Measurements from ENCODE around the gene BMPR1A.

The BMPR1A gene

DNA sequence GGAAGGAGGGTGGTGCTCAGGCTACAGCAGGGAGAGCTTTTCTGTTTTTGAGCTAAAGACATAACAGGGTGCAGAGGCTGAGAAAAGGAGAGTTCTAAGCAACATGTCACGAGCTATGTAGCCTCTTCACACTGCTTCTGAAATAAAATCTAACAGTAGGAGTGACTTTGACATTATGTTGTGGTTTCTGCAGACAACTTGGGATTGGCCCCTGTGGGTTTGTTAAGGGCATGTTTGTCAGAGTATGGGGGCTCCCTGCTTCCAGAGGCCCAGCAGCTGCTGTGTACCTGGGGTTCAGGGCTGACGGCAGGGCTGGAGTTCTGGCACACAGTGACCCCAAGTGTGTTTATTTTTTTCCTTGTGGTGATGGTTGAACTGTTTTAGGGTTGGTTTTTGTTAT is 176.3 kb downstream of the BMPR1A start:
- TF ChIP-seq, protein P1, sequence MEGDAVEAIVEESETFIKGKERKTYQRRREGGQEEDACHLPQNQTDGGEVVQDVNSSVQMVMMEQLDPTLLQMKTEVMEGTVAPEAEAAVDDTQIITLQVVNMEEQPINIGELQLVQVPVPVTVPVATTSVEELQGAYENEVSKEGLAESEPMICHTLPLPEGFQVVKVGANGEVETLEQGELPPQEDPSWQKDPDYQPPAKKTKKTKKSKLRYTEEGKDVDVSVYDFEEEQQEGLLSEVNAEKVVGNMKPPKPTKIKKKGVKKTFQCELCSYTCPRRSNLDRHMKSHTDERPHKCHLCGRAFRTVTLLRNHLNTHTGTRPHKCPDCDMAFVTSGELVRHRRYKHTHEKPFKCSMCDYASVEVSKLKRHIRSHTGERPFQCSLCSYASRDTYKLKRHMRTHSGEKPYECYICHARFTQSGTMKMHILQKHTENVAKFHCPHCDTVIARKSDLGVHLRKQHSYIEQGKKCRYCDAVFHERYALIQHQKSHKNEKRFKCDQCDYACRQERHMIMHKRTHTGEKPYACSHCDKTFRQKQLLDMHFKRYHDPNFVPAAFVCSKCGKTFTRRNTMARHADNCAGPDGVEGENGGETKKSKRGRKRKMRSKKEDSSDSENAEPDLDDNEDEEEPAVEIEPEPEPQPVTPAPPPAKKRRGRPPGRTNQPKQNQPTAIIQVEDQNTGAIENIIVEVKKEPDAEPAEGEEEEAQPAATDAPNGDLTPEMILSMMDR (IDR thresholded peaks at IDR 0.05) = no peak

DNA sequence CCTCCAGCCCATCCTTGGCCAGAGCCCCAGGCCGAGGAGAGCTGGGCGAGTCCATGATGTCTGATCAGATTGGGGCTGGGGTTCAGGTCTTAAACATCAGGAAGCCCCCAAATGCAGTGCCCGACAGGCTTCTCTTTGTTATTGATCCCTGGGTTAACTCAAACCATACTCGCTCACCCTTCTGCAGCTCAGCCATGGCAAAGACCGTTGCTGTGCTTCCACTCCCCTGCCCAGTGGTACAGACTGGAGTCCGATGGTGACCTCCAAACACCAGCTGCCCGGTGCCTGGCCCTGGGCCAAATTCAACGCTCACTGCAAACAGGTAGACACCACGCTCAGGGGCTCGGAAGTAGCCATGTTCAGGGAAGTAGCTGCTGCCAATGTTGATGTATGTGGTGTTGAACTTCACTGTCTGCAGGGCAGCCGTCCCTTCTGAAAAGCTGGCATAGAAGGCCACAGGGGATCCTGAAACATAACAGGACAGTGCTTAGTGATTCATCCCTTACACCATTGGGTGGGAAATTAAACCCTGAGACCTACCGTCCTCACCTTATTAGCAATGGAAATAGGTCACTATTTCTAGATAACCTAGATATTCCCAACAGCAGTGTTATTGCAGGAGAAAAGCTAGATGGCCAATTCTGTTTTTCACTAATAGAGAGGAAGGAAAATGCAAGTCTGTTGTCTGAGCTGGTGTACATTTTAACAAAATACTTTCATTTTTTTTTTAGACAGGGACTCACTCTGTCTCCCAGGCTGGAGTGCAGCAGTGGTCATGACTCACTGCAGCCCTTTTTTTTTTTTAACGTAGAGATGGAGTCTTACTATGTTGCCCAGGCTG is 180.5 kb downstream of the BMPR1A start:
- TF ChIP-seq, protein P1 (IDR thresholded peaks at IDR 0.05) = no peak

DNA sequence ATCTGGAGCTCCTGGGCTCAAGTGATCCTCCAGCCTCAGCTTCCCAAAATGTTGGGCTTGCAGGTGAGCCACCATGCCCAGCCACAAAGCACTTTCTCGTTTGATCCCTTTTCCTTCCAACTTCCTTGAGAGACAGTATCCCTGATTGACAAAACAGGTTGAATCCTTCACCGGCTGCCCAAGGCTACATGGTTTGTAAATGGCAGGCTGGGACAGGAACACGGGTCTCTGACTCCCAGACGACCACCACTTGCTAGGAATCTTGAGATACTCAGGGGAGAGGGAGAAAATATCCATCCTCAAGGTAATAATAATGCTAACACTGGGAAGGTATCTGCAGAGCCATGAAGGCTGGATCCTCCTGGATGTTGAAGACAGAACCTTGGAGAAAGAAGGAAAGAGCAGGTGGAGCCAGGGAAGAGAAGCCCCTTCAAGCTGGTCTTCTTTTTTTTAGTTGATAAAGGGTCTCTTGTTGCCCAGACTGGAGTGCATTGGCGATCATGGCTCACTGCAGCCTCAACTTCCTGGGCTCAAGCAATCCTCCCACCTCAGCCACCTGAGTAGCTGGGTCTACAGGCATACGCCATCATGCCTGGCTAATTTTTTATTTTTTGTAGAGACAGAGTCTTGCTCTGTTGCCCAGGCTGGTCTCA is 181.2 kb downstream of the BMPR1A start:
- TF ChIP-seq, protein P1 (IDR thresholded peaks at IDR 0.05) = no peak

DNA sequence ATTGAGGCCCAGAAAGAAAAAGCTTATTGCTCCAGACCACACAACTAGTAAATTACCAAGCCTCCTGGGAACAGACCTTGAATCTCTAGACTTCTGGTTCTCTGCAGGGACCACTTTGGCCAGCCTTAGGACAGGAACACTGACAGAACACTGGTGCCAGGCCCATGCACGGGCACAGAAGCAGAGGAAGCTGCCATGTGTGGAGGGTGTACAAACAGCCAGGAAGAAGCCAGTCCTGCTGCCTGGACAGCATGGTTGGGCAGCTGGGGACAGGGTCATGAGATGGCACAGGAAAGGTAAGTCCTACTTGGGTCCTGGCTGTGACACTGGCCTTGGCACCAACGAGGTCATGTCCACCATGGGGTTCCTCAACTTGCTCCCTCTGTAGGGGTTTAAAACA is 181.8 kb downstream of the BMPR1A start:
- TF ChIP-seq, protein P1 (IDR thresholded peaks at IDR 0.05) = no peak

DNA sequence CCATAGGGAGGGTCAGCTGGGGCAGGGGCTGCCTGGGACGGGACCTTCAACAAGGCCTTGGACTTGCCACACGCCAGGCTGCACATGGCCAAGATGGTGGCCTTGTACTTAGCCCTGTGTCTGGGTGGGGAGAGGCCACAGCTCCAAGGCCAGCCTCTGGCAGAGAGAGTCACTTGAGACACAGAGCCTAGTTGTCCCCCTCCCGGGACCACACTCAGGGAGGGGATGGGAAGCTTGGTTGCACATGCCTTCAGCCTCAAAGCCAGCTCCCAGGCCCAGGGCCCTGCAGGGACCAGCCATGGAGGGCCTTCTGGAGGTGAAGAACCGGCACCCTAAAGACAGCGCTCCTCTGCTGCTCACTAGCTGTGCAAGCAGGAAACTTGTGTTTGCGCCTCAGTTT is 184.3 kb downstream of the BMPR1A start:
- TF ChIP-seq, protein P1 (IDR thresholded peaks at IDR 0.05) = no peak

DNA sequence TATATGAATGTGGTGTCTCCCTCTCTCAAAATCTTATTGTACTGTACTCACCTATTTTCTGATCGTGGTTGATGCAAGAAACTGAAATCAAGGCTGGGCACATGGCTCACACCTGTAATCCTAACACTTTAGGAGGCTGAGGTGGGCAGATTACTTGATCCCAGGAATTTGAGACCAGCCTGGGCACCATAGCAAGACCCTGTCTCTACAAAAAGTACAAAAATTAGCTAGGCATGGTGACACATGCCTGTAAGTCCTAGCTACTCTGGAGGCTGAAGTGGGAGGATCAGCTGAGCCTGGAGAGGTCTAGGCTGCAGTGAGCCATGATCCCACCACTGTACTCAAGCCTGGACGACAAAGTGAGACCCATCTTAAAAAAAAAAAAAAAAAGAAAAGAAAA is 185.0 kb downstream of the BMPR1A start:
- TF ChIP-seq, protein P1 (IDR thresholded peaks at IDR 0.05) = no peak

DNA sequence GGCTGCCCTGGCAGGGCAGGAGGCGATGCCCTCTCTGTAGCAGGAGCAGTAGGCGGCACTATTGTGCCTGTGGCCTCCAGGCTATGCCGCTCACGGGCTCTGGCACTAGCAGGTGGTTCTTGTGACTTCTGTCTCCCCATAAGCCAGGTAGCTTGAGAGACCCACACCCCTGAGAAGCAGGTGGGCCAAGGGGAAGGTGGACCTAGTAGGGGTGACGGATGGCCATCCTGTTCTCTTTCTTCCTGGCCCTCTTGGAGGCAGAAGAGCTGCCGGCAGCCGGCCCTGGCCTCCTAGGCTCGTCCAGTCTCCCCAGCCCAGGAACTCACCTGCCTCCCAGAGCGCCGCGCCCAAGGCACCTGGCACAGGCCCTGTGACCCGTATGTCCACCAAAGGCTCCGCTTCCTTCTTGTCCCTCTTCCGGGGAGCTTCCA is 185.6 kb downstream of the BMPR1A start:
- TF ChIP-seq, protein P1 (IDR thresholded peaks at IDR 0.05) = no peak
